ENCODE measurements around the gene COL16A1.
A peak's percentile ranks its signal among the peaks of the same experiment; 100 is the strongest.

COL16A1 gene

GRCh38 chr1:31730336-31731048, 26.7 kb upstream of the COL16A1 start:
- peaks cover 0 to 25% (median 0%) of the 10 kb centered on the region in 11 experiments; a peak in 5 of 22 replicates for H3K36me3 ChIP-seq

GRCh38 chr1:31727849-31728248, 24.0 kb upstream of the COL16A1 start:
- no peak for TF ChIP-seq Cebpa-rat (IDR thresholded peaks at IDR 0.05)
- Histone ChIP-seq H3K9me3 (replicated peaks in 1 of 11) (no peaks in the 10 kb centered on the region), H3K9ac (no peak overlapping the region), H3K4me2 (peak overlapping the region in 3 of 11 experiments; percentile 48 to 60 (median 54); a peak in 3 of 22 replicates), H3K4me1 (peaks cover 0 to 40% (median 34%) of the 10 kb centered on the region in 10 experiments; a peak in 15 of 20 replicates), H3K27ac (no peak overlapping the region), H4K20me1 (peaks cover 0 to 63% (median 10%) of the 10 kb centered on the region in 11 experiments; a peak in 10 of 22 replicates), H3K27me3 (no peaks in the 10 kb centered on the region), H3K4me3 (no peak overlapping the region), H3K36me3 (peaks cover 0 to 25% (median 0%) of the 10 kb centered on the region in 11 experiments; a peak in 5 of 22 replicates)

More at GRCh38 chr1:31730336-31731048, 26.7 kb upstream of the COL16A1 start:
- Histone ChIP-seq H3K9me3 (replicated peaks in 1 of 11) (no peaks in the 10 kb centered on the region), H3K4me2 (no peak overlapping the region), H3K4me3 (no peak overlapping the region), H3K27ac (no peak overlapping the region), H4K20me1 (peaks cover 0 to 57% (median 0%) of the 10 kb centered on the region in 11 experiments; a peak in 6 of 22 replicates), H3K9ac (no peak overlapping the region), H3K27me3 (0 out of 22 replicates have a peak, but pooled peaks cover 0 to 14% (median 0%) of the 10 kb centered on the region in 11 experiments), H3K4me1 (peaks cover 0 to 51% (median 43%) of the 10 kb centered on the region in 10 experiments; a peak in 15 of 20 replicates)
- no peak for TF ChIP-seq Cebpa-rat (IDR thresholded peaks at IDR 0.05)

GRCh38 chr1:31727195-31727594, 23.4 kb upstream of the COL16A1 start:
- Histone ChIP-seq H3K27ac (no peak overlapping the region), H3K4me3 (no peak overlapping the region), H3K36me3 (peaks cover 0 to 21% (median 0%) of the 10 kb centered on the region in 11 experiments; a peak in 5 of 22 replicates), H3K4me2 (no peak overlapping the region), H4K20me1 (peaks cover 0 to 57% (median 10%) of the 10 kb centered on the region in 11 experiments; a peak in 10 of 22 replicates), H3K27me3 (no peaks in the 10 kb centered on the region), H3K4me1 (peaks cover 0 to 35% (median 28%) of the 10 kb centered on the region in 10 experiments; a peak in 15 of 20 replicates), H3K9ac (no peak overlapping the region), H3K9me3 (replicated peaks in 1 of 11) (no peaks in the 10 kb centered on the region)
- TF ChIP-seq Cebpa-rat (IDR thresholded peaks at IDR 0.05) = no peak

GRCh38 chr1:31726715-31727114, 22.9 kb upstream of the COL16A1 start:
- no peak for TF ChIP-seq Cebpa-rat (IDR thresholded peaks at IDR 0.05)
- Histone ChIP-seq H3K4me2 (peak overlapping the region in 6 of 11 experiments; percentile 20 to 57 (median 50); a peak in 8 of 22 replicates), H3K4me3 (no peak overlapping the region)

GRCh38 chr1:31725777-31726535, 22.1 kb upstream of the COL16A1 start:
- Histone ChIP-seq H3K36me3 (peaks cover 0 to 13% (median 0%) of the 10 kb centered on the region in 11 experiments; a peak in 4 of 22 replicates), H3K4me2 (peak overlapping the region in 8 of 11 experiments; percentile 20 to 57 (median 51); a peak in 14 of 22 replicates), H3K4me1 (peaks cover 0 to 35% (median 28%) of the 10 kb centered on the region in 10 experiments; a peak in 15 of 20 replicates), H3K27me3 (no peaks in the 10 kb centered on the region), H4K20me1 (peaks cover 0 to 45% (median 10%) of the 10 kb centered on the region in 11 experiments; a peak in 10 of 22 replicates), H3K9me3 (replicated peaks in 1 of 11) (no peaks in the 10 kb centered on the region), H3K4me3 (no peak overlapping the region), H3K9ac (no peak overlapping the region), H3K27ac (no peak overlapping the region)
- TF ChIP-seq Cebpa-rat (IDR thresholded peaks at IDR 0.05) = no peak

More at GRCh38 chr1:31726715-31727114, 22.9 kb upstream of the COL16A1 start:
- Histone ChIP-seq H3K9ac (no peak overlapping the region), H3K4me1 (peaks cover 0 to 35% (median 28%) of the 10 kb centered on the region in 10 experiments; a peak in 15 of 20 replicates), H3K27ac (no peak overlapping the region), H3K9me3 (replicated peaks in 1 of 11) (no peaks in the 10 kb centered on the region), H4K20me1 (peaks cover 0 to 52% (median 10%) of the 10 kb centered on the region in 11 experiments; a peak in 10 of 22 replicates), H3K36me3 (peaks cover 0 to 16% (median 0%) of the 10 kb centered on the region in 11 experiments; a peak in 4 of 22 replicates), H3K27me3 (no peaks in the 10 kb centered on the region)

- no peak overlapping the region for H3K9ac ChIP-seq
- H3K36me3 ChIP-seq = peaks cover 0 to 9% (median 0%) of the 10 kb centered on the region in 11 experiments; a peak in 3 of 22 replicates
- H3K27me3 ChIP-seq = no peaks in the 10 kb centered on the region
- H3K4me1 ChIP-seq = peaks cover 0 to 35% (median 28%) of the 10 kb centered on the region in 10 experiments; a peak in 15 of 20 replicates
- no peak overlapping the region for H3K27ac ChIP-seq
- H3K4me3 ChIP-seq = no peak overlapping the region
- H3K4me2 ChIP-seq = peak overlapping the region in 5 of 11 experiments; percentile 10 to 57 (median 51); a peak in 2 of 22 replicates
- H4K20me1 ChIP-seq = peaks cover 0 to 38% (median 10%) of the 10 kb centered on the region in 11 experiments; a peak in 10 of 22 replicates
- TF ChIP-seq Cebpa-rat (IDR thresholded peaks at IDR 0.05) = no peak
- H3K9me3 ChIP-seq (replicated peaks in 1 of 11) = no peaks in the 10 kb centered on the region
These were observed 21.3 kb upstream of the COL16A1 start for GRCh38 chr1:31725134-31725533.

GRCh38 chr1:31723828-31724359, 20.1 kb upstream of the COL16A1 start:
- H3K27ac ChIP-seq = no peak overlapping the region
- no peak overlapping the region for H3K4me2 ChIP-seq
- peaks cover 0 to 38% (median 10%) of the 10 kb centered on the region in 11 experiments; a peak in 9 of 22 replicates for H4K20me1 ChIP-seq
- H3K9ac ChIP-seq = no peak overlapping the region
- no peaks in the 10 kb centered on the region for H3K27me3 ChIP-seq
- H3K4me1 ChIP-seq = peaks cover 0 to 32% (median 28%) of the 10 kb centered on the region in 10 experiments; a peak in 15 of 20 replicates
- H3K4me3 ChIP-seq = no peak overlapping the region
- peaks cover 0 to 9% (median 0%) of the 10 kb centered on the region in 11 experiments; a peak in 3 of 22 replicates for H3K36me3 ChIP-seq
- no peaks in the 10 kb centered on the region for H3K9me3 ChIP-seq (replicated peaks in 1 of 11)
- no peak for TF ChIP-seq Cebpa-rat (IDR thresholded peaks at IDR 0.05)

GRCh38 chr1:31718327-31718897, 14.6 kb upstream of the COL16A1 start:
- H4K20me1 ChIP-seq = peaks cover 0 to 19% (median 0%) of the 10 kb centered on the region in 11 experiments; a peak in 6 of 22 replicates
- H3K9ac ChIP-seq = no peak overlapping the region
- no peak for TF ChIP-seq Cebpa-rat (IDR thresholded peaks at IDR 0.05)
- H3K27me3 ChIP-seq = peaks cover 38 to 51% (median 42%) of the 10 kb centered on the region in 11 experiments
- H3K4me1 ChIP-seq = peaks cover 6 to 18% (median 16%) of the 10 kb centered on the region in 10 experiments; a peak in 17 of 20 replicates
- H3K27ac ChIP-seq = no peak overlapping the region
- no peak overlapping the region for H3K4me3 ChIP-seq
- no peaks in the 10 kb centered on the region for H3K9me3 ChIP-seq (replicated peaks in 1 of 11)
- H3K36me3 ChIP-seq = no peaks in the 10 kb centered on the region
- H3K4me2 ChIP-seq = no peak overlapping the region

All from BLaER1 treated with 17β-estradiol and CSF1 and Interleukin-3, amounts not matched to agents 10 nM and 100 nM (cell line).